Iris pigment epithelial cell (primary cell): Measurements from ENCODE around the gene GSG1L2.

Experiments
- DNase-seq: peaks from one replicate; pipeline ENCODE4 v3.0.0-alpha.2; 2011; ENCODE audit warnings: low read depth

The GSG1L2 gene

DNA sequence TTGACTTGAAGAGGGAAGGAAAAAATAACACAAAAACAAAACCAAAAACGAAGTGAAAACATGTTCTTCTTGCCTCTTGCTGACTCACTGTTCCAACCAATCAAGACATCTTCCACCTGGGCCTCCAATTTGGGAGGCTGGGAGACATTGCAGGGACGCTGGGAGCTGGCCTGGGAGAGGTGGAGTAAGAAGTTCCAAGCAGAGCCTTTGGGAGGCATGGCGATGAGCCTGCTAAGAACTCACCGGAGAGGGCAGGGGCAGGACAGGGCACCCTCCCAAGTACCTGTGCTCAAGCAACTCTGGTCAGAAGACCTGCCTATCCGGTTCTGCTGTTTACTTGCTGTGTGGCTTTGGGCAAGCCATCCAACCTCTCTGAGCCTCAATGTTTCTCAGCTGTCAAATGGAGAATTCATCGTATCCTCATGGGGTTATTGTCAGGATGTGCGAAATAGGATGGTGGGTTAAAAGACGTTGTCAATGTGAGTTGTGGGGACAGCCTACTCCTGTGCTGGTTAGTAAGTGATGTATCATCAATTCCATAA, 3.0 kb upstream of the GSG1L2 start:
- DNase-seq = no peak

DNA sequence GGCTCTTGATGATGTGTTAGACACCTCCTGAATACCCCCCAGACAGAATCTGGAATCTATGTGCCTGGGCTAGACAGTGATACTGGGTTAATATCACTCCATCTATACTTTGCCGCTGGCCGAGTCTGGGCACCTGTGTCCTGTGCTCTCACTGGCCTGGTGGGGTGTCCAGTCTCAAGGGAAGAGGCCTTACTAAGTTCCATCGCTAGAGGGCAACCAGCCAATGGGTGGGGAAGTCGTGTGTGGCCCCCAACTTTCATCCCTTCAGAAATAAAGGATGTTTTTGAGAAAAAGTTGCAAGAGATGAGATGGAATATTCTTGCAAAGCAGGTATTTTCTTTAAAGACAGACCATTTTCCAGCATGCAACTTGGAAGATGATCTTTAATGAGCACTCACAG, 2.2 kb upstream of the GSG1L2 start:
- no peak for DNase-seq

GRCh38 chr17:9820448-9820847, 1.4 kb downstream of the GSG1L2 start:
- no peak for DNase-seq

DNA sequence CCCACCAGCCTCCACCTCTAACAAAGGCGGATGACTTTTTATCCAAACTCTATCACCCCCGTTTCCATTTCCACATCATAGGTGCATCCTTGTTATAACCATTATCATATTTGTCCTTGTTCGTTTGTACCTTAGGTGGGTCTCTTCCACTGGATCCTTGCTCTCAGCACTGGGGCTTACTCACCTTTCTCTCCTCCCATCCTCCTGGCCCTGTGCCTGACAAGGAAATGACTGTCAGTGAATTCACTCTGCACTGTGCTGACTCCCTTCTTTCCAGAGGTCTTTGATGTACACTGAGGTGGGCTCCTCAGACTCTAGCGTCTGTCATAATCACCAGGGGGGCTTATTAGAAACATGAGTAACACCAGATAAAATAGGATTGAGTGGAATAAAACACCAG, 3.1 kb downstream of the GSG1L2 start:
- DNase-seq = no peak

DNA sequence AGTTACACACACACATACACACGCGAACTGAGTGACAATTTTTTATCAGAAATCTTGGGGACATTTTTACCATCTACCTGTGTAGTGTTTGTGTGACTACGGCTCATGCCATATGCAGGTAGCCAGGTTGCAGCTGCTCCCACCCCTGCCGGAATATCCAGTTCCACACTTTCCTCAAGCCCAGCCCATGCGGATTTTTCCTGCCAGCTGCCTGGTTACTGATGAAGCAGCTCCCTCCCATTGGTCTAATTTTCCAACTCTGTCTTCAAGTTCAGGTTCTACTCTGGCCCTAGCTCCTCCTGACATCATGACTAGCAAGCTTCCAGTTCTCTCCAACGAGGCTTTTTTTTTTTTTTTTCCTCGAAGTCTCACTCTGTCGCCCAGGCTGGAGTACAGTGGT, 4.8 kb downstream of the GSG1L2 start:
- DNase-seq = peak; percentile 75

GRCh38 chr17:9816472-9816871, 5.4 kb downstream of the GSG1L2 start:
- no peak for DNase-seq

GRCh38 chr17:9814337-9814945, 7.4 kb downstream of the GSG1L2 start:
- DNase-seq = no peak

DNA sequence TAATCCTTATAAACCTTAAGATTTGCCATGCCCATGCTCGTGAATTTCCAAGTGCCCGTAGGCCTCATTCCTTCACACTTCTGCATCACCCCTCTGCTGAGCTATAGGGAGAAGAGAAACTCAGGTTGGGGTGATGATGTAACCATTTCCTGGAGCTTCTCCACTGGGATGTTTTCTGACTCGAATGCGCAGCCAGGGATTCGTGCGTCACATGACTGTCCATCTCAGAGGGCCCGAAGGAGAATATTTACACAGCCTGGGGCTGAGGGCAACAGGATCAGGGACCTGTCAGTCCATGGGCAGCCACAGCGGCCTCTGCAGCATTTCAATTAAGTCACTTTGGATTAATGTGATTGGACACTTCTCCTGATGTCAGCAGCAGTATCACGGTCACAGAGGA, 8.7 kb downstream of the GSG1L2 start:
- DNase-seq = no peak

GRCh38 chr17:9811537-9811936, 10.3 kb downstream of the GSG1L2 start:
- DNase-seq = no peak

GRCh38 chr17:9811086-9811485, 10.8 kb downstream of the GSG1L2 start:
- no peak for DNase-seq

DNA sequence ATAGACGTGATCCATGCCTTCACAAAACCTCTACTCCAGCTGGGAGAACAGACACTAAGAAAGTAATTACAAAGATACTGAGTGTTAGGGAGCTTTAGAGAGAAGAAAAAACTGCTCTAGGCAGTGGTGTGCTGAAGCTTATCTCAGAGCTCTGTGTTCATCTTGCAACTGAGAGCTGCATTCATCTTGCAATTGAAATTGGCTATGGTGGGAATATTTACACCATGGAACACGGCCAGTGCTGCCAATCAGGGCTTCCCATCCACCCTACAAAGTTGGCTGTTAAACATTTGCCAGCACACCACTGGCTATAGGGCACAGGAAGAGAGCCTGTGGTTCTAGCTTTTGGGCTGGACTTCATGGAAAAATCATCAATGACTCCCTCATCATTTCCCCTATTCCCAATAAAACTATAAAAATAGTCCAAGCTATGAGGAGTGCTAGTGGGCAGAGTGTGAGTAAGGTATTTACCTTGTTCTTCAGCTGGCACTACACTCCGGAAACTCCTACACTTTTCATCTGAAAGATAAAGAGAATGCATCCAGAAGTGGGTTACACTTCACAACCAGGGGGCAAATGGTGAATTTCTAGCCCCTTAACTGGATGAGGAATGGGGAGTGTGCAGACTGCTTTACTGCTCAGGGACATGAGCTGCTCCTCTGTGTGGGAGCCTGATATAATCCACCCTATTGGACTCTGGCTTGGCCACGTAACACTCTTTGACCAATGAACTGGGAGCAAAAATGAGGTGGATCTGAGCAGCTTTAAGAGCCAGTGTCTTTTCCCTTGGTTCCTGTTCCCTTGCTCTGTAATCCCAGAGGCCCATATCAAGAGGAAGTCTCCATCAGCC, 11.6 kb downstream of the GSG1L2 start:
- no peak for DNase-seq

DNA sequence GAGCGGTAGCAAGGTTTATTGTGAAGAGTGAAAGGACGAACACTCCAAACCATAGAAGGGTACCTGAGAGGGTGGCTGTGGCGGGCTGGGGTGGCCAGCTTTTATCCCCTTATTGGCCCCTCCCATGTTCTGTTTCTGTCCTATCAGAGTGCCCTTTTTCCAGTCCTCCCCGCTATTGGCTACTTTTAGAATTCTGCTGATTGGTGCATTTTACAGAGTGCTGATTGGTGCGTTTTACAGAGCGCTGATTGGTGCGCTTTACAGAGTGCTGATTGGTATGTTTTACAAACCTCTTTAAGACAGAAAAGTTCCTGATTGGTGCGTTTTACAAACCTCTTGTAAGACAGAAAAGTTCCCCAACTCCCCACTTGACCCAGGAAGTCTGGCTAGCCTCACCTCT, 12.5 kb downstream of the GSG1L2 start:
- no peak for DNase-seq

GRCh38 chr17:9806699-9807098, 15.2 kb downstream of the GSG1L2 start:
- no peak for DNase-seq

- no peak for DNase-seq
Observed at GRCh38 chr17:9805769-9806168, 16.1 kb downstream of the GSG1L2 start.

DNA sequence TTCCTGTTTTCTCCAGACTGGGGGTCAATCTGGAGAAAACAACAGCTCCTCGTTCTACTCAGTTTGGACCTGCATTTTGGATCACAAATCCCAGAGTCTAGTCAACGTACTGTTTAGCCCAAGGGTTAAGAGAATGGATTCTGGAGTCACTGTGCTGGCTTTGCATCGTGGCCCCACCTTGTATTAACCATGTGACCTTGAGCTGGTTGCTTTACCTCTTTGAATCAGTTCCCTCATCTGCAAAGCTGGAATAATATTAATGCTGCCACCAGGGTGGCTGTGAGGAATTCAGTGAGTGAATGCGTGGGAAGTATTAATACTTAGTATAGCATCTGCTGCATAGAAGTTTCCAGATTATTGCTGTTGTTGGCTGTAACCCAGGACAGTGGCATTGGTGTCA, 19.2 kb downstream of the GSG1L2 start:
- no peak for DNase-seq

- no peak for DNase-seq
Observed at GRCh38 chr17:9802294-9802693, 19.6 kb downstream of the GSG1L2 start.

DNA sequence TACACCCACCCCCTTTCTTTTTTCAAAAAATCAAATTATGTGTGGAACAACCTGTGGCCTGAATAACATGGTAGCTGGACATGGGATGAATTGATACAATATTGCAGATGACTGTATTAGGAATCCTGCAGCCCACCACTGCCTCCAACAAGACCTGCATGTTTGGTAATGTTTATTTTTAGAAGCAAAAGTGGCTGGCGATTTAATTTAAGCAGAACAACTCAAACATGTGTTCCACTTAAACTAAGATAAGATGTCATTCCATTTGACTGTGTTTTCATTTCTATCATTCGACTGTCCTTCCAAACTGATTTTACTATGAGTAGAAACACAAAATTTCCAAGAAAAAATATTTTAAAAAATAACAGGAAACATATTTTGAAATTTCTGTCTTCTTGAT, 20.4 kb downstream of the GSG1L2 start:
- DNase-seq = no peak

- no peak for DNase-seq
Observed at GRCh38 chr17:9798724-9799123, 23.2 kb downstream of the GSG1L2 start.

GRCh38 chr17:9798008-9798407, 23.9 kb downstream of the GSG1L2 start:
- no peak for DNase-seq

GRCh38 chr17:9792181-9792840, 29.6 kb downstream of the GSG1L2 start:
- DNase-seq = no peak

DNA sequence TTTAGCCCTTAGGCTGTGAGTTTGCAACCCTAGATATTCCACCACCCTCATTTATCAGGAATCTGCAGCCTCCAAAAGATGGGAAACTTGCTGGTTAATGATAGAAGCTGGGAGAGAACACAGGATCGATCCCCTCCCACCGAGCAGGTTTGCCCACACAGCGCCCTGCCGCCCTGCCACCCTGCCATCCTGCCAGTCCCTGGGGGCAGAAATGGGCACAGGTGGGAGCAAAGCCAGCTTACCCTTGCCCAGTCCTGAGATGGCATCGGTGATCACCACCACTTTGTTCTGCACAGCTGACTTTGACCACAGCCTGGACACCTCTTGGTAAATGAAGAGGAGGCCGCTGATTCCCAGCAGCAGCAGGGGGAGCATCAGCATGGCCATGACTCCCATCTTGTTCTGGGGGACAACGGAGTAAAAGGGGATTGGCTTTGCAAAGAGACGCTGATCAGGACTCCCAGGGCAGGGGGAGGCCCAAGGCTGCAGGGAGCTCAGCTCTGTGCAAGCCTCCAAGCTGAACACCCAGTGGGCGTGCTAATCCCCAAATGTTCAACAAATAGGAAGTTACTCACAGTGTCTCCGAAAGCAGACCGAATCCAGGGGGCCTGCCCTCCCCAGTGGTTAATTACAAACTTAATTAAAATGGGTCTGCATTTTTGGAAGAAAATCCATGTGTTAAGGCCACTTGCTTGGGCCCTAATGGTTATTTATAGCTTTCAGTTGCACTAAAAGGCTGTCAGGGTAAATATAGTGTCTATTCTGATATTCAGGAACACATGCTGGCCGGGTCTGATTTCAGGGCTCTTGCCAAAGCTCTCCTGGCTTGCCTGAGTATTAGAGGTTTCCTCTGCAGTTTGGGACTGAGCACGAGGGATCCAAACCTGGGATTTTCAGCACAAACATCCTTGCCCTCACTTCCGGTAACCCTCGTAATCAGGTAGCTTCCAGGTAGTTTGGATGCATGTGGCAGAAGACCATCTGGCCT, 30.7 kb downstream of the GSG1L2 start, which contains the start of gene DHRS7C:
DHRS7C (minus strand) TSS at position 704 of the 988 bp plus-strand sequence; CDS start at position 396, 308 bp downstream.
- DNase-seq = no peak

GRCh38 chr17:9790316-9790715, 31.6 kb downstream of the GSG1L2 start:
- no peak for DNase-seq
